Activated CD8-positive, alpha-beta T cell treated with anti-CD3 and anti-CD28 coated beads for 36 hours (primary cell): ENCODE data around the gene MAML1. TPM values are rescaled to one million over a fixed set of nuclear protein-coding genes. Genes with fewer than 3 reads are reported as not detected.
"Not testable (repeated sequence)": the region's sequence is repeated elsewhere in the genome, so short reads cannot be mapped to it uniquely, and the experiment has no call there.

Experiments
- ATAC-seq: fragments of 200-7000 bp; cut with Tn5 transposase; one replicate; pipeline ENCODE4 v1.10.0; 2021; ENCODE audit warnings: mild to moderate bottlenecking, moderate library complexity
- CTCF ChIA-PET: fragments of 350-600 bp; sonication (Branson Sonifier 250); formaldehyde crosslinking; loops from one replicate; lab custom pipeline; 2021; ENCODE audit warnings: antibody characterized with exemption; lab: Charles Lee
- POLR2A ChIA-PET: fragments of 350-600 bp; sonication (Branson Sonifier 250); formaldehyde crosslinking; loops from one replicate; lab custom pipeline; 2021; ENCODE audit warnings: antibody characterized with exemption; lab: Charles Lee
- DNase-seq: peaks from one replicate; pipeline ENCODE4 v3.0.0-alpha.2; 2020
- H3K27ac Mint-ChIP-seq: one replicate; pipeline ENCODE4 v1.8.0; 2021; ENCODE audit warnings: mild to moderate bottlenecking, mixed read lengths
- H3K27me3 Mint-ChIP-seq: one replicate; pipeline ENCODE4 v1.8.0; 2021; ENCODE audit warnings: mixed read lengths
- H3K36me3 Mint-ChIP-seq: one replicate; pipeline ENCODE4 v1.8.0; 2021; ENCODE audit warnings: low read depth, mixed read lengths
- H3K4me1 Mint-ChIP-seq: one replicate; pipeline ENCODE4 v1.8.0; 2021; ENCODE audit warnings: low read depth, mixed read lengths
- H3K4me3 Mint-ChIP-seq: one replicate; pipeline ENCODE4 v1.8.0; 2021; ENCODE audit warnings: mild to moderate bottlenecking, moderate library complexity, mixed read lengths
- H3K9me3 Mint-ChIP-seq: one replicate; pipeline ENCODE4 v1.8.0; 2021; ENCODE audit warnings: mixed read lengths
- CTCF ChIP-seq: fragments of 200-600 bp; IDR thresholded peaks from one replicate; pipeline ENCODE4 v1.8.0; 2022; ENCODE audit warnings: antibody characterized with exemption, mild to moderate bottlenecking
- intact Hi-C: fragments of 100-400 bp; cut with micrococcal nuclease; formaldehyde crosslinking; loops from one replicate; pipeline ENCODE4 v1.10.0; 2022
- total RNA-seq, 2 experiments: library from RNA; stranded (reverse); gene quantifications; one replicate each; pipeline ENCODE4 v1.2.3, GENCODE V29; 2021

The MAML1 gene
- total RNA-seq, 2 experiments from 2014 or later: 26.1 to 26.6 TPM

- Mint-ChIP-seq H3K36me3 (peaks cover 24% of the 10 kb centered on the region), H3K4me3 (peak overlapping the region; percentile 96), H3K27ac (peak overlapping the region; percentile 99), H3K4me1 (peaks cover 23% of the 10 kb centered on the region), H3K27me3 (no peaks in the 10 kb centered on the region), H3K9me3 (no peaks in the 10 kb centered on the region)
- intact Hi-C loops: no loop called here
- DNase-seq (no peak), ATAC-seq (no peak)
- ChIA-PET CTCF (interaction anchor here (4.5 kb wide), 1 partner anchor 17 kb away, joined by 27 read pairs; the partner anchor contains the start of gene CBY3), POLR2A (interaction anchor here (1.0 to 4.9 kb wide), 4 partner anchors 13 to 74 kb away, joined by 4 to 49 read pairs (median 18); partner anchors contain the start of genes CBY3, HNRNPH1 and MAML1)
- TF ChIP-seq CTCF: no peak
Observed at GRCh38 chr5:179697108-179697507, 35.5 kb upstream of the MAML1 start.

GRCh38 chr5:179697543-179697942 lies 35.1 kb upstream of the MAML1 start:
- peaks cover 28% of the 10 kb centered on the region for H3K4me1 Mint-ChIP-seq
- POLR2A ChIA-PET: interaction anchor here (1.0 to 4.9 kb wide), 4 partner anchors 14 to 74 kb away, joined by 4 to 49 read pairs (median 18); partner anchors contain the start of genes CBY3, HNRNPH1 and MAML1
- CTCF ChIA-PET: interaction anchor here (4.5 kb wide), 1 partner anchor 18 kb away, joined by 27 read pairs; the partner anchor contains the start of gene CBY3
- peak overlapping the region; percentile 99 for H3K27ac Mint-ChIP-seq
- intact Hi-C loops, H3K9me3 Mint-ChIP-seq, DNase-seq, H3K27me3 Mint-ChIP-seq, ATAC-seq: not testable (repeated sequence)
- peaks cover 28% of the 10 kb centered on the region for H3K36me3 Mint-ChIP-seq
- peak overlapping the region; percentile 96 for H3K4me3 Mint-ChIP-seq

GRCh38 chr5:179697993-179698934 lies 34.4 kb upstream of the MAML1 start:
- peaks cover 34% of the 10 kb centered on the region for H3K36me3 Mint-ChIP-seq
- CTCF ChIA-PET: interaction anchor here (4.5 kb wide), 1 partner anchor 19 kb away, joined by 27 read pairs; the partner anchor contains the start of gene CBY3
- DNase-seq (peak; percentile 99), ATAC-seq (peak; percentile 91)
- no peaks in the 10 kb centered on the region for H3K9me3 Mint-ChIP-seq
- intact Hi-C loops: loop anchor here (2.0 kb wide), 1 partner anchor 35 kb away; the partner anchor contains the start of gene MAML1
- H3K4me1 Mint-ChIP-seq: peaks cover 31% of the 10 kb centered on the region
- TF ChIP-seq CTCF: no peak
- H3K27me3 Mint-ChIP-seq: no peaks in the 10 kb centered on the region
- peak overlapping the region; percentile 96 for H3K4me3 Mint-ChIP-seq
- POLR2A ChIA-PET: interaction anchor here (1.0 to 4.9 kb wide), 9 partner anchors 7 to 148 kb away, joined by 3 to 49 read pairs (median 6); partner anchors contain the start of genes CBY3, HNRNPH1, MAML1 and RUFY1
- H3K27ac Mint-ChIP-seq: peak overlapping the region; percentile 99

- H3K27me3 Mint-ChIP-seq: no peaks in the 10 kb centered on the region
- ATAC-seq: no peak
- peaks cover 42% of the 10 kb centered on the region for H3K36me3 Mint-ChIP-seq
- POLR2A ChIA-PET: interaction anchor here (0.6 to 4.9 kb wide), 8 partner anchors 8 to 149 kb away, joined by 3 to 49 read pairs (median 6); partner anchors contain the start of genes CBY3, HNRNPH1, MAML1 and RUFY1
- H3K4me1 Mint-ChIP-seq: peaks cover 39% of the 10 kb centered on the region
- peak within 1 kb of the TSS; percentile 96 for H3K4me3 Mint-ChIP-seq
- H3K9me3 Mint-ChIP-seq: no peaks in the 10 kb centered on the region
- intact Hi-C loops: loop anchor here (2.0 kb wide), 1 partner anchor 34 kb away; the partner anchor contains the start of gene MAML1
- H3K27ac Mint-ChIP-seq: peak within 1 kb of the TSS; percentile 99
- DNase-seq: no peak
- TF ChIP-seq CTCF: no peak
- CTCF ChIA-PET: no interaction called here
Observed at GRCh38 chr5:179698935-179699615, 33.5 kb upstream of the MAML1 start, which contains the start of gene CANX. CANX (plus strand) TSS chr5:179698967; CDS start chr5:179705682, 6,715 bp downstream.
